Breast epithelium (tissue), 4 donors: ENCODE results near the gene WHAMM. TPM values are rescaled to one million over a fixed set of nuclear protein-coding genes. Genes with fewer than 3 reads are reported as not detected.

Source experiments
- DNase-seq, 2 donors: peaks; one replicate each; pipeline ENCODE4 v3.0.0-alpha.2; 2019; ENCODE audit warnings: low spot score in 2 of 2
- H3K27ac ChIP-seq, 2 donors: fragments of 200-600 bp; sonication (generic) in 1 of 2; one replicate each; pipeline ENCODE4 v1.5.1; 2016 to 2019; ENCODE audit warnings: mild to moderate bottlenecking in 1 of 2
- H3K27me3 ChIP-seq, 2 donors: fragments of 200-600 bp; sonication (generic) in 1 of 2; one replicate each; pipeline versions ENCODE4 v1.5.1 to v1.6.0; 2017 to 2019; ENCODE audit warnings: control low read depth in 1 of 2, mild to moderate bottlenecking in 1 of 2
- H3K36me3 ChIP-seq: fragments of 200-600 bp; one replicate; pipeline ENCODE4 v1.5.1; 2019
- H3K4me1 ChIP-seq, 2 donors: fragments of 200-600 bp; sonication (generic); one replicate each; pipeline ENCODE4 v1.5.1; 2016 to 2019; ENCODE audit warnings: control low read depth in 1 of 2
- H3K4me3 ChIP-seq, 3 donors: fragments of 200-600 bp; sonication (generic); 1 replicate in 2 of 3; 2 replicates in 1 of 3; pipeline ENCODE4 v1.5.1; 2016 to 2019; ENCODE audit warnings: mild to moderate bottlenecking in 3 of 3, moderate library complexity in 2 of 3
- H3K9me3 ChIP-seq, 2 donors: fragments of 200-600 bp; sonication (generic) in 1 of 2; one replicate each; pipeline ENCODE4 v1.5.1; 2016 to 2019; ENCODE audit warnings: control low read depth in 1 of 2
- POLR2A ChIP-seq: fragments of 450-650 bp; IDR thresholded peaks from one replicate; pipeline ENCODE4 v1.6.1; 2016; ENCODE audit warnings: antibody characterized with exemption, mild to moderate bottlenecking, moderate library complexity
- POLR2AphosphoS5 ChIP-seq, 3 donors: sonication (generic); formaldehyde crosslinking; IDR thresholded peaks; one replicate each; pipeline ENCODE4 v1.6.1; 2017; ENCODE audit warnings: antibody characterized with exemption in 3 of 3
- intact Hi-C: fragments of 100-400 bp; cut with DNase I; formaldehyde crosslinking; loops from one replicate; pipeline ENCODE4 v1.15.1; 2023; ENCODE audit warnings: low total_unique reads
- total RNA-seq, 3 donors: library from RNA; depleted of rRNA; stranded (reverse); fragments of >200 nt; gene quantifications; one replicate each; pipeline ENCODE4 v1.1.0, GENCODE V29; 2016
- TF ChIP-seq, protein P1 (sequence below), 3 donors: fragments of 450-650 bp; IDR thresholded peaks; one replicate each; pipeline ENCODE4 v1.5.1; 2016 to 2017; ENCODE audit warnings: antibody characterized with exemption in 3 of 3, mild to moderate bottlenecking in 3 of 3, moderate library complexity in 3 of 3

WHAMM gene
- total RNA-seq, 3 donors from 2014 or later = 10.8 to 12.9 (median 11.0) TPM

DNA sequence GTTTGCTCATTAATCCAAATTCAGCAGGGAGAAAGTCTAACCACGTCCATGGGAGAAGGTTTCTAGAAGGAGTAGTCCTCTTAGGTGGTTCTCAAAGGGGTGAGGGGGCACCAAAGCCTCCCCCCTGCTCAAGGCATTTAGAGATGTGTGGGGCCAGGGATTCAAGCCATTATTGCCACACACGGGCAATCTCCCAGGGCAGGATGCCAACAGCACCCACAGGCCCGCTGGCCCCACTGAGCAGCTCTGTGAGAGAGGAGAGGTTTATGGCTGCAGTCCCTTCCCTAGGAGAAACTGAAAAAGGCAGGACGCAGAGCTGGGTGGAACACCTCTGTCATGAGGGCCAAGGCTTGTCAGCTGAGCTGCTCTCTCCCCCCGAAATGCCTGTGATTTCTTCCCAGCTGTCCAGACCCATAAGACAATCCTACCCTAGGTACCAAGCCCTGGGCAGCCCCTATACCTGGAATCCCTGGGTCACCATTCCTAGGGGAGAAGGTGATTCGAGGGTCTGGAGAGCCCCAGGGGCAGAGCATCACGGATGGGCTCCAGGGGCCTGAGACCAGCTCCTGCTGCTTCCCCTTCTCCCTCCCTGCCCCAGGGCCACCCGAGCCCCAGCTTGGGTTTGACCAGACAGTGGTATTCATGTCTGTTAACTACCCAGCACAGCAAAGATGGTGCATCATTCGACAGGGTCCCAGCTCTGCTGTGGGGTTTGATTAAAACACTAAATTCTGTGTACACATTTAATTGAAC, 39.0 kb downstream of the WHAMM start:
- intact Hi-C loops = no loop called here
- Histone ChIP-seq H3K36me3 (no peaks in the 10 kb centered on the region), H3K27ac (peak overlapping the region in 1 of 2 donors; percentile 52), H3K4me3 (no peak overlapping the region), H3K4me1 (no peaks in the 10 kb centered on the region), H3K9me3 (no peaks in the 10 kb centered on the region), H3K27me3 (no peaks in the 10 kb centered on the region)
- DNase-seq = peak in 1 of 2 donors; percentile 17
- TF ChIP-seq, protein P1, sequence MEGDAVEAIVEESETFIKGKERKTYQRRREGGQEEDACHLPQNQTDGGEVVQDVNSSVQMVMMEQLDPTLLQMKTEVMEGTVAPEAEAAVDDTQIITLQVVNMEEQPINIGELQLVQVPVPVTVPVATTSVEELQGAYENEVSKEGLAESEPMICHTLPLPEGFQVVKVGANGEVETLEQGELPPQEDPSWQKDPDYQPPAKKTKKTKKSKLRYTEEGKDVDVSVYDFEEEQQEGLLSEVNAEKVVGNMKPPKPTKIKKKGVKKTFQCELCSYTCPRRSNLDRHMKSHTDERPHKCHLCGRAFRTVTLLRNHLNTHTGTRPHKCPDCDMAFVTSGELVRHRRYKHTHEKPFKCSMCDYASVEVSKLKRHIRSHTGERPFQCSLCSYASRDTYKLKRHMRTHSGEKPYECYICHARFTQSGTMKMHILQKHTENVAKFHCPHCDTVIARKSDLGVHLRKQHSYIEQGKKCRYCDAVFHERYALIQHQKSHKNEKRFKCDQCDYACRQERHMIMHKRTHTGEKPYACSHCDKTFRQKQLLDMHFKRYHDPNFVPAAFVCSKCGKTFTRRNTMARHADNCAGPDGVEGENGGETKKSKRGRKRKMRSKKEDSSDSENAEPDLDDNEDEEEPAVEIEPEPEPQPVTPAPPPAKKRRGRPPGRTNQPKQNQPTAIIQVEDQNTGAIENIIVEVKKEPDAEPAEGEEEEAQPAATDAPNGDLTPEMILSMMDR (IDR thresholded peaks at IDR 0.05) = no peak
- no peak for TF ChIP-seq POLR2AphosphoS5 (IDR thresholded peaks at IDR 0.05)
- TF ChIP-seq POLR2A = no peak

DNA sequence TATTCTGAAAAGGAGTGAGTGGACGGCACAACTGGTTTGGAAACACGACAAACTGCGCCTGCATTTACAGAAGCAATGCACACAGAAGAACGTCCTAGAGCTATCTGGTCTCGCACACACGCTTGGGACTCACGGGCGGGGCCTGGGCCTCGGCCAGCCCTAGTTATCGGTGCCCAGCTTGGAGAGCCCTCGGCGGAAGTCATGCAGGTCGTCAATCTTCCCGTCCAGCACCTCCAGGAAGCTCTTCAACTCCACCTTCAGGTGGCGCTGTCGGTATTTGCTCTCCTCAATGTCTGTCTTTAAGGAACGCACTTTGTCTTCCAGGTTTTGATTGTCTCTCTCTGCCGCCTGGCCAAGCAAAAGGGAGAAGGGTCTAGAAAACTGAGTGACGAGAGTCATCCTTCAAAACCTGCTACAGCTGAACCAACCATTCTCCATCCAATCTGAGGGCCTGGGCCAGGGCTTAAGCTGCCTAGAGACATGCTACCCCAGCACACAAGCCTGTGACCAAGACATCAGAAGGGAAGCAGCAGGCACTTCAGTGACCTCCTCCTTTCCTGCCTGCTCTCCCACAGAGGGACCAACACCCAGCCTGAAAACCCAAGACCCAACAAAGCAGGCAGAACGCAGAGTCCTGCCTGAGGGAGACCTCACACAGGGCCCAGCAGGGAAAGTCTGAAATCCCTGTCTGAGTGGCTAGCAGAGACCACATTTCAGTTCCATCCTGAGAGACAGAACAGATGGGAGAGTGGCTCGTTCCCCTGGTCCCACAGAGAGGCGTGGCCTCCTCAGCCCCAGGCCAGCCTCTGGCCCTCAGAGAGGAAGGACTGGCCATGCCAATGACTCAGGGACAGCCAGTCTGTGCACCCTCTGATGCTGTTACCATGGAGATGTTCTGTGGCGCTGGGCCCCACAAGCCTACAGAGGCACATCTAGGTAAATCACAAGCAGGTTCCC, 40.4 kb downstream of the WHAMM start:
- H3K9me3 ChIP-seq = no peaks in the 10 kb centered on the region
- no peaks in the 10 kb centered on the region for H3K4me1 ChIP-seq
- H3K27ac ChIP-seq = peak overlapping the region; percentile 73
- H3K36me3 ChIP-seq = no peaks in the 10 kb centered on the region
- DNase-seq = peak; percentile 48 to 76
- TF ChIP-seq POLR2AphosphoS5 (IDR thresholded peaks at IDR 0.05) (peak in 2 of 3 donors; percentile 17 to 29), POLR2A (no peak)
- TF ChIP-seq, protein P1 (IDR thresholded peaks at IDR 0.05) = peak; percentile 33 to 83 (median 68)
- no peak overlapping the region for H3K4me3 ChIP-seq
- intact Hi-C loops = no loop called here
- H3K27me3 ChIP-seq = no peaks in the 10 kb centered on the region

DNA sequence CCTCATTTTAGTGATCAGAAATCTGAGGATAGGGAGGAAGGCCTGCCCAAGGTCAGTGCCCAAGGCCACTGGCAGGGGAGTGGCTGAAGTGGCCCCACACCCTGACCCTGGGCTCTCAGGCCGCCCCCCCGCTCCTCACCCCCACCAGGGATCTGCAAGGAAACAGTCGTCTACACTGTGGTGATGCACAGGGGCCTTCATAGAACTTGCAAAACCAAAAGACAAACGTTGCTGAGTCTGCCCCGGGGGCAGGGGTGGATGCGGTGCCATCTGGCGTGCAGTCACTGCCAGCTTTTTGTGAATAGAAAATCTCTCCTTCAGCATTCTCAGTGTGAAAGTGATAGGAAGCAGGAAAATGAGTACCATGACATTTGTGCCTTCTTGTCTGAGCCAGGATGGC, 41.3 kb downstream of the WHAMM start:
- DNase-seq = peak in 1 of 2 donors; percentile 16
- Histone ChIP-seq H3K4me1 (no peaks in the 10 kb centered on the region), H3K4me3 (no peak overlapping the region), H3K27ac (peak overlapping the region; percentile 73), H3K36me3 (no peaks in the 10 kb centered on the region), H3K27me3 (no peaks in the 10 kb centered on the region), H3K9me3 (no peaks in the 10 kb centered on the region)
- TF ChIP-seq, protein P1 (IDR thresholded peaks at IDR 0.05) = no peak
- no peak for TF ChIP-seq POLR2AphosphoS5 (IDR thresholded peaks at IDR 0.05)
- intact Hi-C loops = no loop called here

DNA sequence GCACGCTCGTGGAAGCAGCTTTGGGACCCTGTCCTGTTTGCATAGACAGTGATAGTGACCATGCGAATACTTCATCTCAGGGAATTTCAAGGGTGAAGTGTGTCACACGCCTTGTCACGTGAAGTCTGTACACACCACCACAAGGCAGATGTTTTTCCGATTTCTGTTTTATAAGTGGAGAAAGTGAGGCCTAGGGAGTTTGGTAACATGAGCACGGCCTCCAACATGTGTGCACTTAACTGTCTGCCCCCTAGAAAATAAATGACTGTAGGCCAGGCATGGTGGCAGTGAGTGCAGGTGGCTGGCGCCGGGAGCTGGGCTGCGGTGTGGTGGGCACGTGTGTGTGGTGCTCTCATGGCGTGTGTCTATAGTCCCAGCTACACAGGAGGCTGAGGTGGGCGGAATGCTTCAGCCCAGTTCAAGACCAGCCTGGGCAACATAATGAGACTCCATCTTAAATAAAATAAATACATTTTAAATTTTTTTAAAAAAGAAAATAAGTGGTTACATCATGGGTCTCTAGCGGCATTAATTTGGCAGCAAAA, 42.0 kb downstream of the WHAMM start:
- Histone ChIP-seq H3K9me3 (no peaks in the 10 kb centered on the region), H3K36me3 (no peaks in the 10 kb centered on the region), H3K27me3 (no peaks in the 10 kb centered on the region), H3K27ac (no peak overlapping the region), H3K4me1 (no peaks in the 10 kb centered on the region), H3K4me3 (no peak overlapping the region)
- DNase-seq = peak in 1 of 2 donors; percentile 14
- TF ChIP-seq POLR2A = no peak
- TF ChIP-seq, protein P1 (IDR thresholded peaks at IDR 0.05) = no peak
- no peak for TF ChIP-seq POLR2AphosphoS5 (IDR thresholded peaks at IDR 0.05)
- intact Hi-C loops = no loop called here
